HG03469 (cell line): ENCODE data around the gene CHD9.

Experiments used
- ATAC-seq: cut with Tn5 transposase; IDR thresholded peaks from one replicate; pipeline ENCODE4 v1.9.1; 2021; ENCODE audit warnings: mild to moderate bottlenecking, moderate library complexity, moderate number of reproducible peaks; ENCODE audit not compliant: unreplicated experiment

The CHD9 gene

DNA sequence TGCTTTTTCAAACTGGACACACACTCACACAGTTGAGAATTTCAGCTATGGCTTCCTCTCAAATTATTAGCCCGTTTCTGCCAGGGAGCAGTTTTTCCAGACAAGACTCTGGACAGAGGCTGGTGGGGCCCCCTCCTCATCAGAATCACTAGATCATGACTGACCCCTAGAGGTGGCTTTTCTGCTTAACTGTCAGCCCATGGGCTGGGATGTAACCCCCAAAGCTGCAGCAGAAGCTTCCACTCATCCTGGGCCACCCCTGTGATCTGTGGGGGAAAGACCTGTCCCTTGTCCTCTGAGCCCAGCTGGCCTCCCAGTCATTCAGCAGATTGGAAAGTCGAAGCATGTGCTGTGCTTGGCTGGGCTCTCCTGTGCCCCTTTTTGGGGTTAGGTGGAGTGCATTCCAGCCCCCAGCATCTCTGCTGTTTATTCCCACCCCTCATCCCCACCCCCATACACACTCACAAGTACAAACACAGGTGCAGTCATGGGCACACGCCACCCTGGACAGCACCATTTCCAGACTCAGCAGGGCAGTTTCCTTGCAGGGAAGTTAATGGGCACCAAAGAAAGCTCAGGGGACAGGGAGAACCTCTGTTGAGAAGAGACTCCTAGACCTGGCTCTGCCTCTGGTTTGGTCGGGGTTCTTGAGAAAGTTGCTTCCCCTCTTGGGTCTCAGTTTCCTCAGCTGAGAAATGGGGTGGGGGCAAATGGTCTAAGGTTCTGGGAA is 301.9 kb downstream of the CHD9 start:
- no peak for ATAC-seq

DNA sequence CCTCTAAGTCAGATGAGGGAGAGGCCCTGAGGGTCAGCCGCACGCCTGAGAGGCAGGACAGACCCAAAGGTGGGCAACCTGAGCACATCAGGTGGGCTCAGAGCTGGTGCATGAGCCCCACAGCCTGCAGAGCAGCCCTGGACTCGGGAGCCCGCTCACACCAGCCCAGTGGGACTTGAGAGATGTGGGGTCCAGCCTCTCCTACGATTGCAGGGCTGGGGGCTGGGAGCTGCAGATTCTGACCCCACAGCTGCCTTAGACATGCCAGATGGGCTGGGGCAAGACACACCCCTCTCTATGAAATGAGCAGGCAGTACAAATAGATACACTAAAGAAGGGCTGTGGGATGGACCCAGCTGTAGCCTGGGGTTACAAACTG is 302.4 kb downstream of the CHD9 start:
- ATAC-seq, result no peak

- ATAC-seq, result no peak
Measured at GRCh38 chr16:53357955-53358354, 303.2 kb downstream of the CHD9 start.

GRCh38 chr16:53358884-53359283 is 304.1 kb downstream of the CHD9 start:
- no peak for ATAC-seq

DNA sequence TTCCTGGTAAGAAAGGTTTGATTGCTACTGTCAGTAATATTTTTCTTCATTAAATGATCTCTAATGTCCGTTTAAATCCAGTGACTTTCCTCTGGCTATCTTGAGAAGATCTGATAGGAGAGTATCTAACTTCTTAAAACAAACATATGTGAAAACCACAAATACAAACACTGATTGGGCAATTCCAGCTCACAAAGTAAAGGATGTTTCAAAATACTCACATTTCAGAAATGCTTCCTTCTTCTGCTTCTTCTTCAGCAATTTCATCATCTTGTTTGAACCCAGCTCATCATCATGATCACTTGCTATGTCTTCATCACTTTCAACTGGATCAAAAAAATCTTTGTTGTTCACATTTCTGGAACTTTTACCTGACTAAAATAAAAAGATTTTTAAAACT is 315.1 kb downstream of the CHD9 start:
- ATAC-seq, result no peak

- ATAC-seq, result no peak
Measured at GRCh38 chr16:53370827-53371226, 316.0 kb downstream of the CHD9 start.

GRCh38 chr16:53372992-53373871 is 318.4 kb downstream of the CHD9 start:
- no peak for ATAC-seq

GRCh38 chr16:53374800-53375199 is 320.0 kb downstream of the CHD9 start:
- ATAC-seq, result no peak

- no peak for ATAC-seq
Measured at GRCh38 chr16:53378138-53378537, 323.3 kb downstream of the CHD9 start.
